PC-3 (cell line): ENCODE measurements around the gene MINDY1. TPM values are rescaled to one million over a fixed set of nuclear protein-coding genes. Genes with fewer than 3 reads are reported as not detected.

ENCODE experiments used
- ATAC-seq: fragments of 200-7000 bp; cut with Tn5 transposase; 2 replicates; pipeline ENCODE4 v1.9.1; 2020; ENCODE audit warnings: mild to moderate bottlenecking, moderate library complexity
- BruUV-seq: library from RNA; stranded (reverse); fragments of 400-500 nt; replicated peaks from 2 replicates; lab custom pipeline; 2021; lab: Mats Ljungman, UMichigan
- CTCF ChIA-PET: fragments of 300-600 bp; sonication (Branson Sonifier 250); formaldehyde crosslinking; loops from one replicate; lab custom pipeline; 2022; ENCODE audit warnings: antibody characterized with exemption; lab: Charles Lee
- POLR2A ChIA-PET: fragments of 300-600 bp; sonication (Branson Sonifier 250); formaldehyde crosslinking; loops from one replicate; lab custom pipeline; 2022; ENCODE audit warnings: antibody characterized with exemption; ENCODE audit not compliant: unreplicated experiment; lab: Charles Lee
- DNase-seq: peaks from one replicate; pipeline ENCODE4 v3.0.0-alpha.2; 2015
- H2AFZ ChIP-seq: fragments of 300-600 bp; sonication (generic); 2 replicates; pipeline ENCODE4 v1.6.0; 2016; ENCODE audit warnings: antibody characterized with exemption, low read length
- H3F3A ChIP-seq: fragments of 300-600 bp; sonication (generic); one replicate; pipeline ENCODE4 v1.6.0; 2017; ENCODE audit warnings: antibody characterized with exemption, low read length, control low read depth, mild to moderate bottlenecking; ENCODE audit not compliant: unreplicated experiment
- H3K27ac ChIP-seq: fragments of 300-600 bp; sonication (generic); 2 replicates; pipeline ENCODE4 v1.5.1; 2016; ENCODE audit warnings: mild to moderate bottlenecking, low read length
- H3K27me3 ChIP-seq: fragments of 300-600 bp; sonication (generic); 2 replicates; pipeline ENCODE4 v1.6.1; 2016; ENCODE audit warnings: low read length, mixed read lengths
- H3K36me3 ChIP-seq: fragments of 300-600 bp; sonication (generic); 2 replicates; pipeline ENCODE4 v1.6.1; 2016; ENCODE audit warnings: low read depth, mixed run types, low read length, mixed read lengths
- H3K4me1 ChIP-seq: fragments of 300-600 bp; sonication (generic); 2 replicates; pipeline ENCODE4 v1.5.1; 2016; ENCODE audit warnings: low read length; ENCODE audit not compliant: insufficient read depth
- H3K4me2 ChIP-seq: fragments of 300-600 bp; sonication (generic); 2 replicates; pipeline ENCODE4 v1.6.0; 2016; ENCODE audit warnings: low read length
- H3K4me3 ChIP-seq: fragments of 300-600 bp; sonication (generic); 2 replicates; pipeline ENCODE4 v1.5.1; 2016; ENCODE audit warnings: mild to moderate bottlenecking, low read length, mixed read lengths
- H3K79me2 ChIP-seq: fragments of 300-600 bp; sonication (generic); 2 replicates; pipeline ENCODE4 v1.6.1; 2017; ENCODE audit warnings: low read length, mixed read lengths
- H3K9ac ChIP-seq: fragments of 300-600 bp; sonication (generic); 2 replicates; pipeline ENCODE4 v1.6.0; 2016; ENCODE audit warnings: mild to moderate bottlenecking, low read length
- H3K9me2 ChIP-seq: fragments of 300-600 bp; sonication (generic); replicated peaks from 2 replicates; pipeline ENCODE4 v1.6.1; 2016; ENCODE audit warnings: mixed run types, low read length, mixed read lengths
- H3K9me3 ChIP-seq: fragments of 300-600 bp; sonication (generic); 2 replicates; pipeline ENCODE4 v1.6.1; 2016; ENCODE audit warnings: low read length, mixed read lengths
- H4K20me1 ChIP-seq: fragments of 300-600 bp; sonication (generic); 2 replicates; pipeline ENCODE4 v1.6.1; 2016; ENCODE audit warnings: low read length, mixed read lengths
- CTCF ChIP-seq: fragments of 300-600 bp; sonication (generic); conservative IDR thresholded peaks from 2 replicates; pipeline ENCODE4 v1.5.1; 2017; ENCODE audit warnings: antibody characterized with exemption, low read depth, mild to moderate bottlenecking, low read length
- EZH2 ChIP-seq: fragments of 300-600 bp; sonication (generic); IDR thresholded peaks from one replicate; pipeline ENCODE4 v1.6.1; 2017; ENCODE audit warnings: antibody characterized with exemption, mild to moderate bottlenecking, low read length; ENCODE audit not compliant: unreplicated experiment
- EZH2phosphoT487 ChIP-seq: fragments of 300-600 bp; sonication (generic); IDR thresholded peaks from 2 replicates; pipeline ENCODE4 v1.6.1; 2018; ENCODE audit warnings: mild to moderate bottlenecking, antibody characterized with exemption, low read length, borderline replicate concordance
- intact Hi-C: fragments of 100-400 bp; cut with micrococcal nuclease; formaldehyde crosslinking; loops from 2 replicates; pipeline ENCODE4 v1.9.0; 2023
- total RNA-seq: library from RNA; depleted of rRNA; stranded (reverse); fragments of >200 nt; gene quantifications from 2 replicates; pipeline ENCODE4 v1.2.3, GENCODE V29; 2014

MINDY1 gene
- total RNA-seq, 1 experiment from 2014 or later: 6.3 TPM

GRCh38 chr1:150967936-150968335 is 38.8 kb downstream of the MINDY1 start:
- Histone ChIP-seq H3K9me3 (no peaks in the 10 kb centered on the region), H3K4me2 (no peak overlapping the region), H3K27me3 (no peaks in the 10 kb centered on the region), H3K36me3 (peaks cover 56% of the 10 kb centered on the region), H3K27ac (no peak overlapping the region), H3K4me3 (no peak overlapping the region), H3K79me2 (peaks cover 50% of the 10 kb centered on the region), H3K4me1 (peaks cover 24% of the 10 kb centered on the region), H3K9me2 (no peaks in the 10 kb centered on the region), H3K9ac (no peak overlapping the region), H3F3A (no peaks in the 10 kb centered on the region), H4K20me1 (peaks cover 22% of the 10 kb centered on the region), H2AFZ (no peak overlapping the region)
- POLR2A ChIA-PET: interaction anchor here (0.6 kb wide), 1 partner anchor 11 kb away, joined by 4 read pairs; no protein-coding TSS in a partner anchor
- intact Hi-C loops: no loop called here
- DNase-seq: no peak
- BruUV-seq: no TSS peak
- TF ChIP-seq CTCF: no peak
- no peak for TF ChIP-seq EZH2
- no peak for TF ChIP-seq EZH2phosphoT487
- ATAC-seq: no peak
- CTCF ChIA-PET: no interaction called here

GRCh38 chr1:150966011-150966410 is 40.7 kb downstream of the MINDY1 start:
- ATAC-seq (no peak), DNase-seq (no peak)
- Histone ChIP-seq H3K4me3 (no peak overlapping the region), H3K9me2 (no peaks in the 10 kb centered on the region), H4K20me1 (peaks cover 5% of the 10 kb centered on the region; the same call in 1 of the 2 replicates), H3K27me3 (no peaks in the 10 kb centered on the region), H3K4me2 (no peak overlapping the region), H3K79me2 (peaks cover 31% of the 10 kb centered on the region), H2AFZ (no peak overlapping the region), H3K4me1 (peaks cover 5% of the 10 kb centered on the region; the same call in 1 of the 2 replicates), H3K36me3 (peaks cover 62% of the 10 kb centered on the region), H3F3A (no peaks in the 10 kb centered on the region), H3K9me3 (no peaks in the 10 kb centered on the region), H3K27ac (no peak overlapping the region), H3K9ac (no peak overlapping the region)
- ChIA-PET CTCF (no interaction called here), POLR2A (no interaction called here)
- TF ChIP-seq EZH2 (no peak), EZH2phosphoT487 (no peak), CTCF (no peak)
- no TSS peak for BruUV-seq
- intact Hi-C loops: no loop called here

GRCh38 chr1:150965605-150966004 is 41.1 kb downstream of the MINDY1 start:
- Histone ChIP-seq H4K20me1 (peaks cover under 1% of the 10 kb centered on the region; the same call in 1 of the 2 replicates), H3K36me3 (peaks cover 66% of the 10 kb centered on the region), H3K9ac (no peak overlapping the region), H3K27me3 (no peaks in the 10 kb centered on the region), H3K79me2 (peaks cover 27% of the 10 kb centered on the region), H3K4me2 (no peak overlapping the region), H3K9me3 (no peaks in the 10 kb centered on the region), H3K4me1 (peaks cover under 1% of the 10 kb centered on the region; the same call in 1 of the 2 replicates), H2AFZ (no peak overlapping the region), H3F3A (no peaks in the 10 kb centered on the region), H3K27ac (no peak overlapping the region), H3K4me3 (no peak overlapping the region), H3K9me2 (no peaks in the 10 kb centered on the region)
- no peak for DNase-seq
- CTCF ChIA-PET: no interaction called here
- TSS peak; percentile 32 for BruUV-seq
- POLR2A ChIA-PET: no interaction called here
- intact Hi-C loops: no loop called here
- TF ChIP-seq EZH2 (no peak), CTCF (no peak), EZH2phosphoT487 (no peak)
- ATAC-seq: no peak
